ENCODE results near the gene VWA5B1. TPM values are rescaled to one million over a fixed set of nuclear protein-coding genes. Genes with fewer than 3 reads are reported as not detected.
A peak's percentile ranks its signal among the peaks of the same experiment; 100 is the strongest.

VWA5B1 gene
- total RNA-seq, 2 donors from 2014 or later = 0.44 TPM; not detected in 1

- 72 to 85% methylated on average over 4 to 7 of the region's 7 CpGs for WGBS, 2 experiments (ENCODE audit: insufficient coverage in 1 of 2, insufficient read length in 1 of 2)
- no peak for TF ChIP-seq CTCF (conservative IDR thresholded peaks at IDR 0.05)
- peaks cover 17% of the 10 kb centered on the region for H3K4me1 ChIP-seq (ENCODE audit: control insufficient read depth, insufficient read depth, low read length)
- H3K27ac ChIP-seq (ENCODE audit: low read depth, low read length) = no peak overlapping the region
- no peak for DNase-seq
- no peaks in the 10 kb centered on the region for H3K36me3 ChIP-seq (ENCODE audit: control insufficient read depth, insufficient read depth, low read length)
- Mint-ChIP-seq H3K27ac (no peak overlapping the region), H3K4me3 (no peak overlapping the region), H3K36me3 (ENCODE audit: low read depth) (no peaks in the 10 kb centered on the region), H3K9me3 (peaks cover 13% of the 10 kb centered on the region), H3K27me3 (ENCODE audit: insufficient read depth) (peaks cover 39% of the 10 kb centered on the region), H3K4me1 (peaks cover 32% of the 10 kb centered on the region)
- no peak overlapping the region for H3K9ac ChIP-seq (ENCODE audit: extremely low read depth, low read length, poor library complexity, severe bottlenecking)
- H3K9me3 ChIP-seq (ENCODE audit: control insufficient read depth, low read length) = peaks cover 13% of the 10 kb centered on the region
- peaks cover 6% of the 10 kb centered on the region for H3K27me3 ChIP-seq (ENCODE audit: control insufficient read depth, insufficient read depth, low read length, poor library complexity, severe bottlenecking)
- no peak overlapping the region for H3K4me3 ChIP-seq (ENCODE audit: low read length)
Observed at GRCh38 chr1:20275319-20275925, 15.3 kb upstream of the VWA5B1 start.

GRCh38 chr1:20276485-20277159, 14.1 kb upstream of the VWA5B1 start:
- Mint-ChIP-seq H3K9me3 (peaks cover 2% of the 10 kb centered on the region), H3K36me3 (ENCODE audit: low read depth) (no peaks in the 10 kb centered on the region), H3K27ac (no peak overlapping the region), H3K4me1 (peaks cover 33% of the 10 kb centered on the region), H3K4me3 (no peak overlapping the region), H3K27me3 (ENCODE audit: insufficient read depth) (peaks cover 43% of the 10 kb centered on the region)
- no peak for TF ChIP-seq CTCF (conservative IDR thresholded peaks at IDR 0.05)
- Histone ChIP-seq H3K27me3 (ENCODE audit: control insufficient read depth, insufficient read depth, low read length, poor library complexity, severe bottlenecking) (peaks cover 10% of the 10 kb centered on the region), H3K9me3 (ENCODE audit: control insufficient read depth, low read length) (peaks cover under 1% of the 10 kb centered on the region), H3K27ac (ENCODE audit: low read depth, low read length) (no peak overlapping the region), H3K9ac (ENCODE audit: extremely low read depth, low read length, poor library complexity, severe bottlenecking) (no peak overlapping the region), H3K36me3 (ENCODE audit: control insufficient read depth, insufficient read depth, low read length) (no peaks in the 10 kb centered on the region), H3K4me3 (ENCODE audit: low read length) (no peak overlapping the region), H3K4me1 (ENCODE audit: control insufficient read depth, insufficient read depth, low read length) (peaks cover 20% of the 10 kb centered on the region)
- WGBS, 2 experiments (ENCODE audit: insufficient coverage in 1 of 2, insufficient read length in 1 of 2) = 90% methylated on average over 9 to 12 of the region's 12 CpGs
- no peak for DNase-seq

- Mint-ChIP-seq H3K27me3 (ENCODE audit: insufficient read depth) (peaks cover 53% of the 10 kb centered on the region), H3K27ac (peak overlapping the region; percentile 29), H3K4me1 (peaks cover 30% of the 10 kb centered on the region), H3K4me3 (no peak overlapping the region), H3K36me3 (ENCODE audit: low read depth) (no peaks in the 10 kb centered on the region), H3K9me3 (no peaks in the 10 kb centered on the region)
- peak overlapping the region; percentile 24 for H3K27ac ChIP-seq (ENCODE audit: low read depth, low read length)
- TF ChIP-seq CTCF (conservative IDR thresholded peaks at IDR 0.05) = no peak
- H3K4me3 ChIP-seq (ENCODE audit: low read length) = no peak overlapping the region
- no peaks in the 10 kb centered on the region for H3K36me3 ChIP-seq (ENCODE audit: control insufficient read depth, insufficient read depth, low read length)
- no peak overlapping the region for H3K9ac ChIP-seq (ENCODE audit: extremely low read depth, low read length, poor library complexity, severe bottlenecking)
- H3K4me1 ChIP-seq (ENCODE audit: control insufficient read depth, insufficient read depth, low read length) = peaks cover 16% of the 10 kb centered on the region
- WGBS, 2 experiments (ENCODE audit: insufficient coverage in 1 of 2, insufficient read length in 1 of 2) = 14 to 17% methylated on average over 2 to 4 of the region's 4 CpGs
- H3K27me3 ChIP-seq (ENCODE audit: control insufficient read depth, insufficient read depth, low read length, poor library complexity, severe bottlenecking) = peaks cover 23% of the 10 kb centered on the region
- H3K9me3 ChIP-seq (ENCODE audit: control insufficient read depth, low read length) = no peaks in the 10 kb centered on the region
- DNase-seq = peak; percentile 86
Observed at GRCh38 chr1:20278692-20279130, 12.0 kb upstream of the VWA5B1 start.
